IMR-90 (cell line): ENCODE measurements around the gene ZNF512. TPM values are rescaled to one million over a fixed set of nuclear protein-coding genes. Genes with fewer than 3 reads are reported as not detected.

ENCODE experiments used
- ATAC-seq: fragments of 200-7000 bp; cut with Tn5 transposase; 2 replicates; pipeline ENCODE4 v1.9.1; 2020; ENCODE audit warnings: low read depth, mild to moderate bottlenecking, moderate library complexity
- BruUV-seq: library from RNA; stranded (reverse); fragments of 400-500 nt; replicated peaks from 2 replicates; lab custom pipeline; 2021; lab: Mats Ljungman, UMichigan
- CTCF ChIA-PET: fragments of 300-600 bp; formaldehyde crosslinking; extraction: SDS; loops from one replicate; lab custom pipeline; 2021; ENCODE audit warnings: antibody characterized with exemption; lab: Yijun Ruan, JAX
- POLR2A ChIA-PET: fragments of 300-600 bp; sonication (Branson Sonifier 250); formaldehyde crosslinking; loops from one replicate; lab custom pipeline; 2022; ENCODE audit warnings: antibody characterized with exemption; ENCODE audit not compliant: unreplicated experiment; lab: Charles Lee
- DNase-seq: peaks from one replicate; pipeline ENCODE4 v3.0.0; 2013
- H2AFZ ChIP-seq: replicated peaks from 2 replicates; pipeline ENCODE3; 2013; ENCODE audit warnings: low read length, mild to moderate bottlenecking; ENCODE audit not compliant: poor library complexity
- H2AK5ac ChIP-seq: 2 replicates; pipeline ENCODE4 v1.6.1; 2013; ENCODE audit warnings: low read depth, low read length, inconsistent platforms
- H2AK9ac ChIP-seq: replicated peaks from 2 replicates; pipeline ENCODE3; 2013; ENCODE audit warnings: mild to moderate bottlenecking, low read depth, low read length, moderate library complexity; ENCODE audit not compliant: poor library complexity
- H2BK120ac ChIP-seq: 2 replicates; pipeline ENCODE4 v1.6.1; 2013; ENCODE audit warnings: low read depth, low read length, inconsistent platforms
- H2BK15ac ChIP-seq: 3 replicates; pipeline ENCODE4 v1.6.1; 2013; ENCODE audit warnings: low read depth, low read length, inconsistent platforms
- H2BK20ac ChIP-seq: 2 replicates; pipeline ENCODE4 v1.6.1; 2013; ENCODE audit warnings: low read depth, mild to moderate bottlenecking, inconsistent platforms, low read length, moderate library complexity
- H2BK5ac ChIP-seq: 2 replicates; pipeline ENCODE4 v1.6.1; 2013; ENCODE audit warnings: mild to moderate bottlenecking, low read depth, low read length, inconsistent platforms; ENCODE audit not compliant: poor library complexity, severe bottlenecking
- H3K14ac ChIP-seq: replicated peaks from 2 replicates; pipeline ENCODE4 v1.6.1; 2013; ENCODE audit warnings: low read depth, low read length, inconsistent platforms
- H3K18ac ChIP-seq: 2 replicates; pipeline ENCODE4 v1.6.1; 2013; ENCODE audit warnings: low read depth, low read length, control low read depth
- H3K23ac ChIP-seq: 2 replicates; pipeline ENCODE4 v1.6.1; 2013; ENCODE audit warnings: low read depth, low read length, inconsistent platforms
- H3K27ac ChIP-seq: 2 replicates; pipeline ENCODE4 v1.5.1; 2013; ENCODE audit warnings: mild to moderate bottlenecking, control low read depth, low read length; ENCODE audit not compliant: insufficient read depth
- H3K27me3 ChIP-seq: 2 replicates; pipeline ENCODE4 v1.6.1; 2013; ENCODE audit warnings: low read length; ENCODE audit not compliant: control insufficient read depth, insufficient read depth
- H3K36me3 ChIP-seq: 2 replicates; pipeline ENCODE4 v1.6.1; 2013; ENCODE audit warnings: low read length, mixed read lengths; ENCODE audit not compliant: control insufficient read depth, insufficient read depth
- H3K4ac ChIP-seq: 2 replicates; pipeline ENCODE4 v1.6.1; 2013; ENCODE audit warnings: low read depth, low read length, inconsistent platforms
- H3K4me1 ChIP-seq: 2 replicates; pipeline ENCODE4 v1.6.1; 2013; ENCODE audit warnings: low read length, mixed read lengths; ENCODE audit not compliant: control insufficient read depth, insufficient read depth
- H3K4me2 ChIP-seq: 2 replicates; pipeline ENCODE4 v1.6.1; 2013; ENCODE audit warnings: low read depth, mild to moderate bottlenecking, control low read depth, low read length, moderate library complexity
- H3K4me3 ChIP-seq: 2 replicates; pipeline ENCODE4 v1.5.1; 2013; ENCODE audit warnings: low read depth, mild to moderate bottlenecking, control low read depth, low read length, moderate library complexity; ENCODE audit not compliant: insufficient read depth
- H3K56ac ChIP-seq: 2 replicates; pipeline ENCODE4 v1.6.1; 2013; ENCODE audit warnings: low read length, inconsistent platforms; ENCODE audit not compliant: insufficient read depth; ENCODE audit errors: extremely low read depth
- H3K79me1 ChIP-seq, 2 experiments: 2 replicates each; pipeline ENCODE4 v1.6.1; 2013; ENCODE audit warnings: low read length in 2 of 2, inconsistent platforms in 1 of 2, low read depth in 1 of 2
- H3K9ac ChIP-seq: 2 replicates; pipeline ENCODE4 v1.6.1; 2013; ENCODE audit warnings: low read depth, low read length, control low read depth
- H3K9me1 ChIP-seq: 2 replicates; pipeline ENCODE4 v1.6.1; 2013; ENCODE audit warnings: low read length, inconsistent platforms; ENCODE audit not compliant: insufficient read depth
- H3K9me3 ChIP-seq: 2 replicates; pipeline ENCODE4 v1.6.1; 2013; ENCODE audit warnings: low read length; ENCODE audit not compliant: control insufficient read depth, insufficient read depth
- H4K20me1 ChIP-seq: 2 replicates; pipeline ENCODE4 v1.6.1; 2013; ENCODE audit warnings: low read length, inconsistent platforms; ENCODE audit not compliant: insufficient read depth
- H4K5ac ChIP-seq: 2 replicates; pipeline ENCODE4 v1.6.1; 2013; ENCODE audit warnings: mild to moderate bottlenecking, low read depth, low read length, control low read depth
- H4K8ac ChIP-seq, 2 experiments: 2 replicates each; pipeline ENCODE4 v1.6.1; 2013; ENCODE audit warnings: low read depth in 2 of 2, low read length in 2 of 2, control low read depth in 1 of 2, inconsistent platforms in 1 of 2
- H4K91ac ChIP-seq: 2 replicates; pipeline ENCODE4 v1.6.1; 2013; ENCODE audit warnings: low read depth, low read length, inconsistent platforms; ENCODE audit not compliant: insufficient read depth
- BHLHE40 ChIP-seq: fragments of 150-350 bp; IDR thresholded peaks from 2 replicates; pipeline ENCODE4 v1.6.1; 2016; ENCODE audit warnings: mild to moderate bottlenecking, low read depth, low read length
- CEBPB ChIP-seq: IDR thresholded peaks from 2 replicates; pipeline ENCODE4 v1.6.1; 2012; ENCODE audit warnings: low read depth, low read length, improper control_type of control experiment
- CHD1 ChIP-seq: IDR thresholded peaks from 2 replicates; pipeline ENCODE4 v1.6.1; 2012; ENCODE audit warnings: low read depth, low read length, improper control_type of control experiment
- ELK1 ChIP-seq: fragments of 150-350 bp; IDR thresholded peaks from 2 replicates; pipeline ENCODE4 v1.6.1; 2016; ENCODE audit warnings: low read depth, mild to moderate bottlenecking, low read length, moderate library complexity, borderline replicate concordance
- MXI1 ChIP-seq: IDR thresholded peaks from 2 replicates; pipeline ENCODE4 v1.6.1; 2012; ENCODE audit warnings: low read depth, mild to moderate bottlenecking, low read length, moderate library complexity, borderline replicate concordance
- NFE2L2 ChIP-seq: fragments of 150-350 bp; IDR thresholded peaks from 2 replicates; pipeline ENCODE4 v1.6.1; 2016; ENCODE audit warnings: low read depth, mild to moderate bottlenecking, low read length
- RAD21 ChIP-seq: IDR thresholded peaks from 2 replicates; pipeline ENCODE4 v1.6.1; 2012; ENCODE audit warnings: low read length, improper control_type of control experiment
- RCOR1 ChIP-seq: IDR thresholded peaks from 2 replicates; pipeline ENCODE4 v1.6.1; 2012; ENCODE audit warnings: mild to moderate bottlenecking, low read length, improper control_type of control experiment; ENCODE audit not compliant: insufficient replicate concordance
- RFX5 ChIP-seq: IDR thresholded peaks from 2 replicates; pipeline ENCODE4 v1.8.0; 2012; ENCODE audit warnings: low read depth, mild to moderate bottlenecking, low read length, moderate library complexity
- WGBS, 2 experiments: methylation state at CpG; one replicate each; pipeline versions ENCODE4 v1.1.5 to v1.1.7; 2013; ENCODE audit warnings: missing lambda C conversion rate in 2 of 2; ENCODE audit not compliant: insufficient read length in 1 of 2; ENCODE audit errors: extremely low coverage in 2 of 2; 5-methylcytosine and 5-hydroxymethylcytosine counted together
- dilution Hi-C: fragments of 300-500 bp; cut with HindIII; formaldehyde crosslinking; loops from one replicate; pipeline ENCODE4 v1.14.3; 2018; ENCODE audit warnings: low sequenced_read_pairs; ENCODE audit not compliant: unreplicated experiment
- in situ Hi-C: fragments of 300-500 bp; cut with MboI; formaldehyde crosslinking; loops from 3 replicates; pipeline ENCODE4 v1.14.3; 2019; ENCODE audit warnings: low sequenced_read_pairs, inconsistent platforms, mixed read lengths
- intact Hi-C: fragments of 100-400 bp; cut with micrococcal nuclease; formaldehyde crosslinking; loops from 2 replicates; pipeline ENCODE4 v1.10.0; 2022
- polyA plus RNA-seq, 3 experiments: library from polyadenylated mRNA; depleted of rRNA; stranded (reverse); fragments of >200 nt; gene quantifications; 2 replicates each; pipeline ENCODE4 v1.2.3, GENCODE V29; 2012; ENCODE audit warnings: low replicate concordance in 1 of 3
- total RNA-seq: library from RNA; depleted of rRNA; stranded (reverse); fragments of >200 nt; gene quantifications from 2 replicates; pipeline ENCODE4 v1.2.3, GENCODE V29; 2012
- TF ChIP-seq, protein P1 (sequence below): fragments of 150-350 bp; IDR thresholded peaks from 2 replicates; pipeline ENCODE4 v1.6.1; 2017; ENCODE audit warnings: mild to moderate bottlenecking, antibody characterized with exemption, low read length, low read depth

Gene ZNF512
- total and polyA plus RNA-seq, 2 of the 4 experiments (the other 2 are of a cell fraction), result 25.8 to 56.5 TPM

GRCh38 chr2:27561060-27561459 is 21.8 kb upstream of the ZNF512 start:
- Histone ChIP-seq H2AK5ac (no peak overlapping the region), H3K9me3 (no peaks in the 10 kb centered on the region), H3K18ac (no peak overlapping the region), H3K23ac (no peak overlapping the region), H3K4me3 (no peak overlapping the region), H2BK120ac (no peak overlapping the region), H3K14ac (no peak overlapping the region), H4K5ac (no peak overlapping the region), H3K27me3 (no peaks in the 10 kb centered on the region), H3K56ac (no peak overlapping the region), H3K4me2 (no peak overlapping the region), H2BK15ac (no peak overlapping the region), H2AFZ (no peak overlapping the region), H2AK9ac (no peak overlapping the region), H3K9ac (no peak overlapping the region), H3K4me1 (no peaks in the 10 kb centered on the region), H3K9me1 (no peaks in the 10 kb centered on the region; the same call in 1 of the 2 replicates), H3K36me3 (no peaks in the 10 kb centered on the region), H3K4ac (no peak overlapping the region), H4K91ac (no peak overlapping the region), H2BK20ac (no peak overlapping the region), H3K79me1 (no peaks in the 10 kb centered on the region), H3K27ac (no peak overlapping the region), H4K8ac (no peak overlapping the region), H4K20me1 (no peaks in the 10 kb centered on the region), H2BK5ac (no peak overlapping the region)
- WGBS, 2 experiments, result no CpG with 5 or more reads among the region's 2 CpGs
- dilution Hi-C loops, result no loop called here
- DNase-seq, result no peak
- in situ Hi-C loops, result no loop called here
- TF ChIP-seq RAD21, result no peak
- no peak for TF ChIP-seq RFX5
- TF ChIP-seq MXI1, result no peak
- no peak for TF ChIP-seq CEBPB
- no peak for TF ChIP-seq CHD1
- TF ChIP-seq BHLHE40, result no peak
- TF ChIP-seq RCOR1, result no peak
- TF ChIP-seq ELK1, result no peak
- no peak for TF ChIP-seq NFE2L2
- TF ChIP-seq, protein P1, sequence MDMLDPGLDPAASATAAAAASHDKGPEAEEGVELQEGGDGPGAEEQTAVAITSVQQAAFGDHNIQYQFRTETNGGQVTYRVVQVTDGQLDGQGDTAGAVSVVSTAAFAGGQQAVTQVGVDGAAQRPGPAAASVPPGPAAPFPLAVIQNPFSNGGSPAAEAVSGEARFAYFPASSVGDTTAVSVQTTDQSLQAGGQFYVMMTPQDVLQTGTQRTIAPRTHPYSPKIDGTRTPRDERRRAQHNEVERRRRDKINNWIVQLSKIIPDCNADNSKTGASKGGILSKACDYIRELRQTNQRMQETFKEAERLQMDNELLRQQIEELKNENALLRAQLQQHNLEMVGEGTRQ, result no peak
- intact Hi-C loops, result no loop called here
- ChIA-PET POLR2A (no interaction called here), CTCF (no interaction called here)
- no peak for ATAC-seq
- no TSS peak for BruUV-seq
